ENCODE results near the gene AIMP1.
"Not testable (repeated sequence)": the region's sequence is repeated elsewhere in the genome, so short reads cannot be mapped to it uniquely, and the experiment has no call there.

AIMP1 gene

GRCh38 chr4:106314960-106315359 is 1.4 kb upstream of the AIMP1 start:
- DNase-seq = no peak

GRCh38 chr4:106315476-106315967 is 828 bp upstream of the AIMP1 start:
- peak; percentile 59 to 63 for DNase-seq

GRCh38 chr4:106316773-106317409 is 541 bp downstream of the AIMP1 start:
- no peak for DNase-seq

GRCh38 chr4:106317815-106318214 is 1.5 kb downstream of the AIMP1 start:
- DNase-seq = no peak

GRCh38 chr4:106318511-106318910 is 2.2 kb downstream of the AIMP1 start:
- DNase-seq = no peak

GRCh38 chr4:106320235-106320634 is 3.9 kb downstream of the AIMP1 start:
- DNase-seq = no peak

GRCh38 chr4:106321168-106321567 is 4.8 kb downstream of the AIMP1 start:
- DNase-seq = not testable (repeated sequence)

- not testable (repeated sequence) for DNase-seq
Measured at GRCh38 chr4:106321814-106322213, 5.5 kb downstream of the AIMP1 start.

- DNase-seq = no peak
Measured at GRCh38 chr4:106323119-106323518, 6.8 kb downstream of the AIMP1 start.

GRCh38 chr4:106325800-106326199 is 9.4 kb downstream of the AIMP1 start:
- no peak for DNase-seq

- no peak for DNase-seq
Measured at GRCh38 chr4:106329041-106329618, 12.8 kb downstream of the AIMP1 start.

- DNase-seq = no peak
Measured at GRCh38 chr4:106333186-106333585, 16.8 kb downstream of the AIMP1 start.

GRCh38 chr4:106334741-106335470 is 18.6 kb downstream of the AIMP1 start:
- no peak for DNase-seq

GRCh38 chr4:106336618-106337017 is 20.3 kb downstream of the AIMP1 start:
- no peak for DNase-seq

GRCh38 chr4:106337916-106338315 is 21.6 kb downstream of the AIMP1 start:
- no peak for DNase-seq

- no peak for DNase-seq
Measured at GRCh38 chr4:106338671-106339070, 22.3 kb downstream of the AIMP1 start.

- DNase-seq = no peak
Measured at GRCh38 chr4:106339431-106339830, 23.1 kb downstream of the AIMP1 start.

GRCh38 chr4:106340774-106341173 is 24.4 kb downstream of the AIMP1 start:
- DNase-seq = no peak

- no peak for DNase-seq
Measured at GRCh38 chr4:106343865-106344646, 27.7 kb downstream of the AIMP1 start.

GRCh38 chr4:106344647-106344970 is 28.3 kb downstream of the AIMP1 start:
- no peak for DNase-seq

GRCh38 chr4:106347167-106347566 is 30.8 kb downstream of the AIMP1 start:
- no peak for DNase-seq

- DNase-seq = no peak
Measured at GRCh38 chr4:106351016-106351415, 34.7 kb downstream of the AIMP1 start.

GRCh38 chr4:106353786-106354185 is 37.4 kb downstream of the AIMP1 start:
- no peak for DNase-seq

Measured in activated CD4-positive, alpha-beta T cell treated with anti-CD3 and anti-CD28 coated beads for 4 hours (primary cell).